HG03025 (cell line): ENCODE results near the gene SH2D3A.
"Not testable (repeated sequence)": the region's sequence is repeated elsewhere in the genome, so short reads cannot be mapped to it uniquely, and the experiment has no call there.

ENCODE experiments used
- ATAC-seq: cut with Tn5 transposase; IDR thresholded peaks from one replicate; pipeline ENCODE4 v1.9.1; 2021; ENCODE audit warnings: mild to moderate bottlenecking, moderate library complexity; ENCODE audit not compliant: unreplicated experiment, low FRiP score

SH2D3A gene

DNA sequence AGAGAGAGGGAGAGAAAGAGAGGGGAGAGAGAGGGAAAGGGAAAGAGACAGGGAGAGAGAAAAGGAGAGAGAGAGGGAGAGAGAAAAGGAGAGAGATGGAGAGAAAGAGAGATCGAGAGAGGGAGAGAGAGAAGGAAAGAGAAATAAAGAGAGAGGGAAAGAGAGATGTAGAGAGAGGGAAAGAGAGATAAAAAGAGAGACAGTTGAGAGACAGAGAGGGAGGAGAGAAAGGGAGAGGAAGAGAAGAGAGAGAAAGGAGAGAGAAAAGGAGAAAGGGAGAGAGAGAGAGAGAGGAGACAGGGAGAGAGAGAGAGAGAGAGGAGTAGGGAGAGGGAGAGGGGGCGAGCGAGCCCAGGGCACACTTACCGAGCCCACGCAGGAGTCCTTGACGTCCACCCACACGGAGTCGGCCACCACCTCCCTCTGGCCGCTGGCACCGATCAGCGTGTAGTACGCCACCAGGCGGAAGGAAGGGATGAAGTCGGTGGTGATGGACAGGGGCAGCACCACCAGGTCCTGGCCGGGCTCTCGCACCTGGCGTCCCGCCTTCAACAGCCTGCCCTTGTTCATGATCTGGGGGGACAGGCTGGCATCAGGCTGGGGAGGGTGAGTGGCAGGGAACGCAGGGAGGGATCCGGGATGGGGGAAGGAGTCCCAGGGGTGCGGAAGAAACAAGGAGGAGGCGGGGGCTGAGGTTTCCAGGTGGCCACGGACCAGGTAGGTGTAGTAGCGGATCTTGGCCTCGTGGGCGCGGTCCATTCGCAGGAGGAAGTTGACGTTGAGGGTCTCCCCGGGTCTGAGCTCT is 56.8 kb downstream of the SH2D3A start:
- no peak for ATAC-seq

DNA sequence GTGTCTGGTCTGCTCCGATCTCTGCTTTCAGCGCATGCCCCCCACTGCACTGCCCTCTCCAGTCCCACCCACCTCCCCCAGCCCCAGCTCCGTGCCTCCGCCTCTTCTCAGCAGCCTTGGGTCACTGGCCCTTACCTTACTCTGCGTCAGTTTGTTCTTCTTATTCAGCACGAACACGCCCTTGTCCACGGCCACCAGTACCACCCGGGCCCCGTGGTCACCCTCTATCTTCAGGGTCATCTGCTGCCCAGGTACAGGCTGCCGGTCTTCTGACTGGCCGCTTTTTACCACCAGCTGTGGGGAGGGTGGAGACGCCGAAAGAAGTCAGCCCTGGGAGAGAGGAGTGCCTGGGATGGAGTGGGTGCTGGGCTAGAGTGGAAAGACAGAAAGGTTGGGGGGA is 57.7 kb downstream of the SH2D3A start:
- ATAC-seq: no peak

DNA sequence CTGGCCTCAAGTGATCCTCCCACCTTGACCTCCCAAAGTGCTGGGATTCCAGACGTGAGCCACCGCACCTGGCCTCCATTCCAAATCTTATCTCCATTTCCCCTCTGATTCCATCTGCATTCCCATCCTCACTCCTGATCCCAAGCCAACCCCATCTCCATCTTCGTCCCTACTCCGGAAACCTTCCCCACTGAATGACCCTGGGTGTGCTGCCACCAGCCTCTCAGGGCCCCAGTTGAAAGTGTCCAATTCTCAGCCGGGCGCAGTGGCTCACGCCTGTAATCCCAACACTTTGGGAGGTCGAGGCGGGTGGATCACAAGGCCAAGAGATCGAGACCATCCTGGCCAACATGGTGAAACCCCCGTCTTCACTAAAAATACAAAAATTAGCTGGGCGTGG is 58.3 kb downstream of the SH2D3A start:
- ATAC-seq: not testable (repeated sequence)

DNA sequence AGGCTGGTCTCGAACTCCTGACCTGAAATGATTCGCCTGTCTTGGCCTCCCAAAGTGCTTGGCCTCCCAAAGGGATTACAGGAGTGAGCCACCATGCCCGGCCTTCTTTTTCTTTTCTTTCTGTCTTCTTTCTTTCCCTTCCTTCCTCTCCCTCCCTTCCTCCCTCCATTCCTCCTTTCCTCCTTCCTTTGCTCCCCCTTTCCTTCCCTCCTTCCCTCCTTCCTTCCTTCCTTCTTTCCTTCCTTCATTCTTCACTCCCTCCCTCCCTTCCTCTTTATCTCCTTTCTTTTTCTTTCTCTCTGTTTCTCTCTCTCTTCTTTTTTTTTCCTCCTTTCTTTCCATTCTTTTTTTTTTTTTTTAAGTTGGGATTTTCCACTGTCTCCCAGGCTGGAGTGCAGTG is 58.9 kb downstream of the SH2D3A start:
- ATAC-seq: no peak

DNA sequence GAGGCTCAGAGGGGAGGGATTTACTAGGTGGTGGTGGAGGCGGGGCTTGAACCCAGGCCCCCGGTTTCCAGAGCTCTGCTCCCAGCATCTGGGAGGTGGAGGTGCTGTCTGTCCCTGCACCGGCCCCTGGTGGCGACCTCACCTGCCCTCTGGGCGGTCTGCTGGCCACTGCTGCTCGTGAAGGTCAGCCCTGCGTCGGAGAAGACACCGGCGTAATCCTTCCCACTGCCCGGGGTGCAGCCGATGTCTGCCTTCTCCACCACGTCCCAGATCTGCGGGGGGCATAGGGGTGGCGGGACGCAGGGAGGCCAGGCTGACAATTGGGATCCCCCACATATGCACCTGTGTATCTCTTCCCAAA is 59.6 kb downstream of the SH2D3A start:
- ATAC-seq: no peak

DNA sequence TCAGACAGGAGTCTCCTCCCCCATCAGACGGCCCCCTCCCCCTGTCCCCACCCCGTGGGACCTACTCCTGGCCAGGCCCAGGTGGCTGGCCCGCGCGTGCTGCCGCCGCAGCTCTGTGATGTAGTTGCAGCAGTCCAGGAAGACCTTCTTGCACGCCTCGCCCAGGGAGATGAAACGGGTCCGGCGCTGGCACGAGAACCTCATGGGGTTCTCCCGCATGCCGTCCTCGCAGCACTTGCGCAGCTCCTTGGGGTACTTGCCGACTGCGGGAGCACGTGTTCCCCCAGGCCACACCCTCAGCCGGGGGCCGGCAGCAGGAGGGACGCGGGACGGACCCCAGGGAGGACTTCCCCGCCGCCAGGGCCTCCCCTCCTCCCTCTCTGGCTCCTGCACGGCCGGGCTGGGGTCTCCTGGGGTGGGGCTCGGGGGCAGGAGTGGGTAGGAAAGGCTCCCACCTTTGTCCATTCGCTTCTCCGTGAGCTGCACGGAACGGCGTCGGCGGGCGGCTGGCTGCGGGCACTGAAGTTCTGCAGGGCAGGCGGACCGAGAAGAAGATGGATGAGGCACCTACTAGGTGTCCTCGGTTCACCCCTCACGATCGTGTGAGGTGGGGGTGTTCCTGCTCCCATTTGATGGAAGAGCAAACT is 60.1 kb downstream of the SH2D3A start:
- no peak for ATAC-seq

DNA sequence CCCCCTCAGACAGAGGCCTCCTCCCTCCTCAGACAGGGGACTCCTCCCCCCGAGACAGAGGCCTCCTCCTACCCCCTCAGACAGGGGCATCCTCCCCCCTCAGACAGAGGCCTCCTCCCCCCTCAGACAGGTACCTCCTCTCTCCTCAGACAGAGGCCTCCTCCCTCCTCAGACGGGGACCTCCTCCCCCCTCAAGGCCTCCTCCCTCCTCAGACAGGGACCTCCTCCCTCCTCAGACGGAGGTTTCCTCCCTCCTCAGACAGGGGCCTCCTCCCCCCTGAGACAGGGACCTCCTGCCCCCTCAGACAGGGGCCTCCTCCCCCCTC is 60.6 kb downstream of the SH2D3A start:
- no peak for ATAC-seq

DNA sequence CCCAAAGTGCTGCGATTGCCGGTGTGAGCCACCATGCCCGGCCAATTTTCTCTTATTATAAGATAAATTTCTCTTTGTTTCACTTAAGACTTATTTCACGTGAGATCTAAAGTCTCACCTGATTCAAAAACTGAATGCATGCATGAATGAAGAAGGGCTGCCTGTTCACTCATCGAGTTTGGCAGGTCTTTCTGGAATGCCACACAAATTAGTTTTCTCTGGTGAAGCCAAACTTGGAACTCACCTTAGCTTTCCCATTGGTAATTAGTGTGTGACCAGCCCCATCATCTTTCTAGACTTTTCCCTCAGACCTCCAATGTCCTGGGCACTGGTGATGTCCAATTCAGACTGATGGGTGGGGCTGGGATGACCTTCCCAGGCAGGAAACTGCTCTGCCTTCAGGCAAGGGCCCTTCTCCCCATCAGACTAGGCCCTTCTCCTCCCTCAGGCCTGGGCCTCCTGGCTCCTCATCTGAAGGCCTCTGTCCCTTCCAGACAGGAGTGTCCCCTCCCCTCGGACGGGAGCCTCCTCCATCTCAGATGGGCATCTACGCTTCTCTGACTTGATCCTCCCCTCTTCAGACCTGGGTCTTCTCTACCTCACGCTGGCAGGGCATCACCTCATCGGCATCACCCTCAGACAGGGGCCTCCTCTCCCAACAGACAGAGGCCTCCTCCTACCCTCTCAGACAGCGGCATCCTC is 61.2 kb downstream of the SH2D3A start:
- ATAC-seq: no peak
